Activated gamma-delta T cell treated with Interleukin-2 at 50 U/mL for 16 hours (primary cell): ENCODE measurements around the gene AGT.

Experiments
- DNase-seq: peaks from one replicate; pipeline ENCODE4 v3.0.0-alpha.2; 2020

Gene AGT

DNA sequence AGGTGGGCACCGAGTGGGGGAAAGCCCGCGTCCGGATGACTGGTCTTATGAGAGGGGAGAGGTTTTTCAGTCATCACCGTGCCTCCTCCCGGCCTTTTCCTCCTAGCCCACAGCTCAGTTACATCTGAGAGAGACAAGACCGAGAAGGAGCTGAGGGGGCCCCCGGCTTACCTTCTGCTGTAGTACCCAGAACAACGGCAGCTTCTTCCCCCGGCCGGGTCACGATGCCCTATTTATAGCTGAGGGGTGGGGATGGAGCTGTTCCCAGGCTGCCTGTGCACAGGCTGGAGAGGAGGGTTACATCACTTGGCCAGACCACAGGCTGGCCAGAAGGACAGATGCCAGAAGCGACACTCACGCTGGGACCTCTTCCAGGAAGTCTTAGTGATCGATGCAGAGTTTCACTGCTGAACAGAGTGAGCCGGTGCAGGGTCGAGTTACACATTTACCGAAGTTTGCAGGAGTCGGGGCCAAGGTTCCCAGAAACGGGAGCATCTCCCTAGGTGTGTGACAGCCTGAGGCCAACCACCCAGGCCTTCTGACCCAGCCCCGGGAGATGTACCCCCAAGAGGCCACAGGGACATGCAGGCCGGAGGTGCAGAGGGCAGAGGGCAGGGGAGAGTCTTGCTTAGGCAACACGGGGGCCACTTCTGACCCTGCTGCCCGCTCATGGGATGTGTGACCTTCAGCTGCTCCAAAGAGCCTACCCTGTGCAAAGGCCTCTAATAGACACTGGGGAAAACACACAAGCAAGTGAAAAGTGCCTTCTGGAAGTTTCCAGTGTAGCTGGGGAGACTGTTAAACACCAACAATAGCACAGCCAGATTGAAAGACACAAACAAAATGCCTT is at the start of gene AGT:
AGT (minus strand) TSS at position 208 of the 850 bp plus-strand sequence. CDS start 3,299 bp downstream, outside the sequence.
- no peak for DNase-seq

DNA sequence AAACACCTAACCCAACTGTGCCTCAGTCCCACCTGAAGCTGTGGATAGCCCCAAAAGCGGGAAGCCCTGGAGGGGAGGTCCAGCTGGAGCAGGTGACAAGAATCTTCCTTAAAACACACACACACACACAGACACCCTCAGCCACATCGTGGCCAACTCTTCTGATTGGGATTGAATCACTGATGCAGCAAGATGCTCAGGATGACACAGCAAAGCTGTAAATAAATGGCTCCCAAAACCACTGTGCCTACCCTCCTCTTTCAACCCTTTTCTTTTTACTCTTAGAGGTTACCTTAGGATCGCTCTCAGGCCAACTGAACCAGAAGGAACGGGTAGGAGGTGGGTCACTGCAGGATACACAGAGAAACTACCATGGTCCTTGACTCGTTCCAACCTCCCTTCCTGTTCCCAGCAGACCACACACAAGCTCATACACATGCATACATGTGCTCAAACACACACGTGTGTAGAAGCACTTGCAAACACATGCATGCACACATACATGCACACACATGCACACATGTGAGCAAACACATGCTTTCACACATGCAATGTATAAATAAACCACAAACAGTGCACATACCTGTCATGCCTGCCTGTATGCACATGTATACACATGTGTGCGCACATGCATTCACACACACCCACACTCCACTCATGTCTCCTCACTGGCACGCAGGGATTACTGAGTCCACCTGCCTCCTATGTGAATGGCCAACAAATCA is 47.7 kb upstream of the AGT start:
- no peak for DNase-seq

DNA sequence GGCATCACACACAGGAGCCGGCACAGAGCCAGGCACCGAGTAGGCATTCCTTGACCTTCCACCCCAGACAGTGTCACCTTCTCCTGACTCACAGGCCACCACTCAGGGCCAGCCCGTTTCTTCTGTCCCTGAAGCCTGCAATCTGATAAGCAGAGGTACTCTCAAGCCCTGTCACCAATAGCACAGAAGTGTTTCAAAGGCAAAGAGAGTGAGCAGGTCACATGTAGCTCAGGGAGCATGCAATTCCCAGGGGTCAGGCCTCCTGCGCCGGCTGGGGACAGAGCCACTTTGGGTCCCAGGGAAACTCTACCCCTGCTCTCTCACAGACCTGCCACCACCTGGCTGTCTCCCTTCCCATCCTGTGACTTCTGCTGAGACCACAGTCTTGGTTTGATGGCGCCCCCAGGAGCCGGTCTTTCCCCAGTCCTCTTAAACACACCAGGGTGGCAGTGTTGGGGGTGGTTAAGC is 46.5 kb upstream of the AGT start:
- no peak for DNase-seq

DNA sequence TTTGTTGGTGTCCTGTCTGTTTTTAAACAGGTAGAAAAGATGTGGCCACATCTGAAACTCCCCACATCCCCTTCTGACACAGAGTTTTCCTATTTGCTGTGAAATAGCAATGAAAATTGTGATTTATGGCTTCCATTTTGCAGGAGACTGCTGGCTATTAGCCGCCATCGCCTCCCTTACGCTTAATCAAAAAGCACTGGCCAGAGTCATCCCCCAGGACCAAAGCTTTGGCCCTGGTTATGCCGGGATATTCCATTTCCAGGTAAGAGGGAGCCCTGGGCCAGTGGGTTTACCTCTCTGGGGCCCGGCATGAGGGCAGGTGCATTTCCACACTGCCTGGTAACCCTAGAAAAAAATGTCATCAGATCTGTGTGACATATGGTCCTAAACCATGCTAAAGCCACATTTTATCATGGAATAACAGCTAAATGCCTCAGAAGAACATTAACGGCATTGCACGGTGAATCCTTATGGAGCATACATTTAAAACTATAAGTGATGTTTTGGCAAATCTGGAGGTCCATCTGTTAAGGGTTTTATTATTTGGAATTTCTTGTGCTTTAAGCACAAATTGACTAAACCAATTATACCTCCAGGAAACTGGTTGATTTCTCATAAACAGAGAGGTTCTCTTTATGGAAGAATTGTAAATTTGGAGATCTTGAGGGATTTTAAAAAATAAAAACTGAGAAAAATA is 45.6 kb upstream of the AGT start:
- no peak for DNase-seq

DNA sequence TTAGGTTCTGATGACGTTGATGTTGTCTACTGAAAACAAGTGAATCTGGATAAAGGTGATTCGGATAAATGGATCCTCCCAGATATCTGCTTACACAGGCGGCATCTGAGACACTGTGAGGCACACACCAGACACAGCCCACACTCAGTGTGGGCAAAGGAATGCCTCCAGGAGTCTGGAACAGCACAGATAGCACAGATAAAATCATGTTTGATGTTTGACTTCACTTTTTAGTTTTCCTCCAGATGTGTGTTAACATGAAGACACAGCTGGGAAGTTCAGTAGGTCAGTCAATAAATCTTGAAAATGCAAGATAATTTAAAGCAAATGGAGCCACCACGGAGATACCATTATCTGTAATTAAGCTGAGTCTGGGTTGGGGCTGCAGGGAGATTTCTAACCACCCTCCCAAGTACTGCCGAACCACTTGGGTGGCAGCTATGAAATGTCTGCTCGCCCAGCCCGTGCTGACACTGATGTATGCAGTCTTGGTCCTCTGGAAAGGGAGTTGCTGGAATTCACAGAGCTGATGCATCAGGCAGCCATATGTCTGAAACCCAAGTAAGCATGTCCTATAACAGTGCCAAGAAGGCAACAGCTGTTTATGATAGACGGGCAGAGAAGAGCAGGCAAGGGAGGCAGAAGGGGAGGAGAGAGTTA is 44.9 kb upstream of the AGT start:
- no peak for DNase-seq

DNA sequence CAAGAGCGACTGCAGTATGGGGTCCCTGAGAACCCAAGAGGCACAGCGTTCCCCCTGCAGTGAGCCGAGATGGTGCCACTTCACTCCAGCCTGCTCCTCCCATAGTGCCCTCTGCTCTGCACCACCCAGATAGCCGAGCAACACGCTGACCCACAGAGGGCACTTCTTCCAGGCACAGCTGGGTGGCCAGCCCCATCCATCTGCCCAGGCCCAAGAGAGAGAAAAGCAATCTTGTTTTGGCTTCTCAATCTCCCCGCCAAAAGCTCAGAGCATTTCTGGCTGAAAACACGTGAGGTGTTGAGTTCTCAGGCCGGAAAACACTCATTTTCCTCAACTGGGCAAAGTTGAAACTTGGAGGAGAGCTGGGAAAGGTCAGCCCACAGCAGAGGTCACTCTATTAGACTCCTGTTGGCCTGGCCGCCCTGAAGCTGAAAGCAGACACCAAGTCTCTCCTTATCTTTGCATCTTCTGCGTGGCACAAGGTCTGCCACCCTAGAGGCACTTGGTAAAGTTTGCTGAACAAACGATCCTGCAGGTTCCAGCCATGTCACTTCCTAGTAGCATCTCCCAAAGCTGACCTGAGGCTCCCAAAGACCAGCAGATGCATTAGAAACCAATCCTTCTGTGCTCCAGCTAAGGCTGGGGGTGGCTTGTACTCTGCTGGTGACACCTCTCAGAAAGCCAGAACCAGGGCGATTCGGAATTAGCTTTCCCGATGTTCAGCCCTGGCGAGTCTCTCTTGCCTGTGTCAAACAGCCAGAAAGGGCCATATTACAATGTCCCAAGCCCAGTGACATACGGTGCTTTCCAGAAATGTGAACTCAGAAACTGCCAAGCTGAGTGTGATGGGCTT is 44.2 kb upstream of the AGT start:
- DNase-seq = no peak

DNA sequence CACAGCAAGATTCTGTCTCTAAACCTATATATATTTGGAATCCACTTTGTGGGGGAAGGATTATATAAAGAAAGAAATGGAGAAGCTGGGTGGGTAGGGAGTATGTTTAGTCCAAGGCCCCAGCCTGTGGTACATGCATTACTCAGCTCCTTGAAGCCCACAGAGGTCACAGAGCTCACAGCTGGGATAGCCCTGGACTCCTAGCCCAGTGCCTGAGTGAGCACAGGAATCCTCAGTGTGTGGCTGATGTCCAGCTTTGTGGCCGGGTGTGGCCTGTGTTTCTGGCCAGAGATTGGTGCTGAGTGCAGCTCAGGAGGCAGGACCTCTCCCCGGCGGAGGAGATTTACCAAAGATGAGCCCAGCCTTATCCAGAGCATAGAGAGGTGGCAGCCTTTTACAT is 40.9 kb upstream of the AGT start:
- DNase-seq = no peak

DNA sequence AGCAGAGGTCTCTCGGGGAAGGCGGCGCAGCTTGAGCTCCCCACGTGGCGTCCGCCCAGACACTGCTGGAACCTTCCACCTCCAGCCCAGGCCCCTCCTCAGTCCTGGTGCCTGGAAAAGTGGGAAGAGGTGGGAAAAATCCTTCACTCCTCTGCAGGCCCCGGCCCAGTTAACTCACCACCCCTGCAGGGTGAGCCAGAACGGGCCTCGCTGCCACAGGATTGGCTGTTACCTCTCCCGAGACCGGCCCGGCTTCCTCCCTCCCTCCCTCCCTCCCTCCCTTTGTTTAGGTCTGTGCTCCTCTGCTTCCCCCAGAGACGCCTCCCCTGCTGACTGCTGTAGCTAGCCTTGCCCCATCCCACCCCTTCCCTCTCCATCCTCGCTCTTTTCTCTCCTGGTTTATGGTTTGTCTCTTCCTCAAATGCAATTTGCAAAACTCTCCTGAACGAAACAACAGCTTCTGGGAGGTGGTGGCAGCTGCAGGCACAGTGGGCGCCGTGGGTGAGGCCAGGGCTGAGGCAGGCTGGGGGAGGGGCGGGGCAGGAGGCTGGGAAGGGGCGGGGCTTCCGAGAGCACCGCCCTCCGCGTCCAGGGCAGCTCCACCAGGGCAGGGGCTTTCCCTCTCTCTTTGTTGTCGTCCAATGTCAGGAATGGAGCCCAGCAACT is 39.8 kb upstream of the AGT start:
- DNase-seq = no peak

DNA sequence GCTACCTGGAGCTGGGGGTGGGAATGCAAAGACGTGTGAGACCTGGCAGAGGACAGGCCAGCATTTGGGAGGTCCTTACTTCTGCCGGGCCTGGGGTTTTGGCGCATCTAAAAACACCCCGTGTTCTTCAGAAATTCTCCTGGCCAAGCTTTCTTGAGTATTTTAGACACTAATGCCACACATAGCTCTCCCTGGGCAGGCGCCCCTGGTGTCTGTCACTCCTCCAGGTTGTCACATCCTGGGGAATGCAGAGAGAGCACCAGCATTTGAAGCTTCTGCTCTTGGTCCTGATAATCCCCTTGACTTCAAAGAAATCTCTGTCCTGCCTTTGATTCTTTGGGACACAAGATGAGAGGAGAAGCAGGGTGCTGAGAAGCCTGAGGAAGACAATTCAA is 39.3 kb upstream of the AGT start:
- DNase-seq = no peak

DNA sequence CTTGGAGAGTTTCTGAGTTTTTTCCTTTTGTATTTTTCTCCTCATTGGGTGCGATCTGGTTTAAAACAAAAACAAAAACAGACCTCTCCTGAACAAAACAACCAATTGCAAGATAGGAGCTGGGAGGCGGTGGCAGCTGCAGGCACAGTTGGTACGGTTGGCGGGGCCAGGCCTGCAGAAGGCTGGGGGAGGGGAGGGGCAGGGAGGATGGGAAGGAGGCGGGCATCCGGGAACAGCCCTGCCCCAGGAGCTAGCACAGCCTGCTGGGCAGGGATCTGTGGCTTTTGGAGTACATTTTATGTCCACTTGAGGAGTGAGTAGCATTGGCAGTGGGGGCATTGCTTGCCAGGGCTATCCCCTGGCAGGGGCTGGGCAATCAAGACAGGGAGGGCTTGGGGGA is 38.5 kb upstream of the AGT start:
- DNase-seq = no peak

DNA sequence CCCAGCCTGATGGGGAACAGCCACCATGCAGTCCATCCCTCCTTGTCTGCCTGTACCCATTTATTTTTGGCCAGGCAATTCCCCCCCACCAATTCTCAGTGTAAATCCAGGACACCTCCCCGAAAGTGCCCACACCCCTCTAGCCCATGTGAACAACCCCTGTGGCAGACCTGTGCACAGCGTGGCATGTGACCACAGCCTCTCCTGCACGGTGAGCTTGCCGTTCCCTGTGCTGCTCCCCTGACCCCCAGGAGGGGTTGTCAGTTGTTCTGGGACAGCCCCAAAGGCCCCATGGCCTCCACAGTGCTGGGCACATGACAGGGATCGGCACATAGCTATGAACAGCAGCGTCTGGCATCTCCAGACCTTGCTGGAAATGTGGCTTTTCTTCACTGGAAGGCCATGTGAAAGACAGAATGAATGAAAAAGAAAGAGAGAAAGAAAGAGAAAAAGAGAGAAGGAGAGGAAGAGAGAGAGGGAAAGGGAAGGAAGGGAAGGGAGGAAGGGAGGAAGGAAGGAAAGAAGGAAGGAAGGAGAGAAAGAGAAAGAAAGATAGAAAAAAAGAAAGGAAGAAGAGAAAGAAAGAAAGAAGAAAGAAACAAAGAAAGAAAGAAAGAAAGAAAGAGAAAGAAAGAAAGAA is 37.2 kb upstream of the AGT start:
- DNase-seq = no peak

DNA sequence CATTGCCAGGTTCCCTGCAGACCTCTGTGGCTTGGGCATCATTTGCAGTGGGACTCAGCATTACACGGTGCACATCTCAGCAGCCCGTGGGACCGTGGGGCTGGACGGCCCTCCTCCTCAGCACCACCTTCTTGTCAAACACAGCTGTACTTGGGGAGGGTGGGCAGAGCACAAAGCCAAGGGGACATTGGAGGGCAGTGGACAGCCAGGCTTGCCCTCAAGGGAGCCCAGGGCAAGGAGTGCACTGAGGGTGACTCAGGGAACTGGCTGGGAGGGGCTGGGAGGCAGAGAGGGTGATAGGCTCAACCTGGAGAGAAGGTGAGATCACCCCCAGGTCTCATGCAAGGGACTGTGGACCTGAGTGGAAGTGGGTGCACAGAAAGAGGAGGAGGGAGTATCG is 36.7 kb upstream of the AGT start:
- no peak for DNase-seq

DNA sequence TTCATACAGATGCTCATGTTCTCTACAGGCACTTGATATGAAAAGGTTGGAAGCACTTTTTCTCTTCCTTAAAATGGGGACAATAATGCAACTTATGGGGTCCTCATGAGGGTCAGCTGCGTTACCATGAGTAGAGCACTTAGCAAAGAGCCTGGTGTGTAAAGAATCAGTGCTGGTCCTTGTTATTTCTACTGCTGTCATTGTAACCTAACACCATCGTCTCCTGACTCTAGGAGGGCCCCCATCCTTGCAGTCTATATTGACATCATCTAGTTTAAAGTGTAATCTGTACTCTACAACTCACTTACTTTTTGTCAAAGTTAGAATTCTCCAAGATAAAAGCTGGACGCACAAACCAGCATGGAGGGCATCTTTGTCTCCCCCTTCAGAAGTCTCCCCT is 35.7 kb upstream of the AGT start:
- no peak for DNase-seq

DNA sequence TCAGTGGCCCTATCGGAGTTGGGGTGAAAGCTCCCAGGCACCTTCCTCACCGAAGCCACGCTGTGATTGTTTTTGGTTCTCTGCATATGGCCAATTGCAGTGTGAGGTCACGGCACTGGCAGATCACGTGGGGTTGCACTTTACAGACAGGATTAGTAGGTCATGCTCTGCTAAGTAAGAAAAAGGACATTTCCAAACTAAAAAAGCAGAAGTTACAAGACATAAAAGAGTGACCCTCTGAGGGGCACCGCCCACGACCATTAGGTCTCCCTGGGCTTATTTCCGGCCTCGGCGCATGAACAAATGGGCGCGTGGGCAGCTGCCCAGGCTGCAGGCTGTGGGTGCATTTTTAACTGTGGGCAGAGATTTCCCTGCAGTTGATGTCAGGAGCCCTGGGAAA is 35.2 kb upstream of the AGT start:
- DNase-seq = no peak

DNA sequence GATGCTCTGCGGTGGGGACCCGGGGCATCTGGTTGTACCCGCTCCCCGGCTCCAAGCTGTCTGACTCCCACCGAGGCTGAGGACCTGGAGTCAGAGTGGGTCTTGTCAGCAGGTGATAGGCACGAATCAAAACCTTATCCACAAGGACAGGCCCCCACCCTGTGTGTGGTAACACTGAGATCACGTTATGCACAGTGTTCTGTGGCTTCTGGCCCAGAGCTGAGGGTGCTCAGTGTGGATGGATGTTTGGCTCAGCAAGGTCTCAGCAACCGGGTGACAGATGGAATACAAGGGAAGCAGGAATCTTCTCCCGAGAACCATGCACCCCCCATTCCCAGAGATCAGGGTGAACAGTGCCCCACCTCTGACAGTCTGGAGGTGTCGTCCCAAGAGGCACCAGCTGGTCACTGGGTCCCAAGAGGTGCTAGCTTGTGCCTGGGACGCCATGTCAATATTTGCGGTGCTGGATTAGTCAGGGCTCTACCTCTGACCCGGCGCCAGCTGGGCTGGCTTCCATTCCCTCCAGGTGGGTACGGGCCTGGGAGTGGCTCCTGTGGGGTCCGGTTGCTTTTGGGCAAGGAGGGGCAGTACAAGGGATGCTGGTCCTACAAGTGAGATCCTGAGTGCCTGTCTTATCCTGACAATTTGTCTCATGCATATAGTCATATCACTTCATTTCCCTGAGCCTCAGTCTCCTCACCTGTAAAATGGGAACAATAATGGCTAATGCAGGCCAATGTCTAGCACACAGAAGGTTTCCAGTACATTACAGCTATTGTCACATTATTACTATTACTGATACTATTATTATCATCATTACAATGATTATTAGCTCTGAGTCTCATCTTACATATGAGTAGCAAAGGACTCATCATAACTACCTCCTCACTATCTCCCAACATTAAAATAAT is 34.2 kb upstream of the AGT start:
- no peak for DNase-seq

DNA sequence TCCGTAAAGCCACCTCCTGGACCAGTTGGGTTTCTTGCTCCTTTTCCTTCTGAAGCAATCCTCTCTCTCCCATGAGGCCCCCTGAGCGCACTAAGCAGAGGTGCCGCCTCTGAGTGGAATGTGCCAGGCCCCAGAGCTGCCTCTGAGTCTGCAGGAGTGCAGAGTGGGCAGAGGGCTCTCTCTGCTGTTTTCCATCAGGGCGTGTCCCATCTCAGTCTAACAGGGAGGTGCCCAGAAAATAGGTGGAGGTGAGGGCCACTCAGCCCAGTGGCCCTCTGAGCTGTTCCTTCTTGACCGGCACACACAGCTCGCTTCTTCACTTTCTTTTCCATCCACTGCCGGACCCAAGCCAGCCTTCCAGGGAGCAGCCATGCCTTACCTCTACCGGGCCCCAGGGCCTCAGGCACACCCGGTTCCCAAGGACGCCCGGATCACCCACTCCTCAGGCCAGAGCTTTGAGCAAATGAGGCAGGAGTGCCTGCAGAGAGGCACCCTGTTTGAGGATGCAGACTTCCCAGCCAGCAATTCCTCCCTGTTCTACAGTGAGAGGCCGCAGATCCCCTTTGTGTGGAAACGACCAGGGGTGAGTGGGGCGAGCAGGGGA is 33.3 kb upstream of the AGT start, which contains the start of gene CAPN9:
CAPN9 (plus strand) TSS at position 262 of the 604 bp plus-strand sequence; CDS start at position 371, 109 bp downstream.
- no peak for DNase-seq

DNA sequence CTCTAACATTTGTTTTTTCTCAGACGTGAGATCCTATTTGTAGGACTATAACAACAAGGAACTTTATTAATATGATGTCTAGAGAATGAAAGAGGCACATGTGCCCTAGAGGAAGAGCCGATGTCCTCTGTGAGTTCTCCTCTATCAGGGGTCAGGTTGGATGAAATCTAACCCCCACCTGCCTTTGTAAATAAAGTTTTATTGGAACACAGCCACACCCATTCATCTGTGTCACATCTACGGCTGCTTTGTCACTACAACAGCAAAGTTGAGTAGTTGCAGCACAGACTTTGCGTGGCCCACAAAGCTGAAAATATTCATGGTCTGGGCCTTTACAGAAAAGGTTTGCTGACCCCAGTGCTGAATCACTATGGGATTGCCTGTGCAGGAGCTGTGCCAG is 32.7 kb upstream of the AGT start:
- DNase-seq = no peak

DNA sequence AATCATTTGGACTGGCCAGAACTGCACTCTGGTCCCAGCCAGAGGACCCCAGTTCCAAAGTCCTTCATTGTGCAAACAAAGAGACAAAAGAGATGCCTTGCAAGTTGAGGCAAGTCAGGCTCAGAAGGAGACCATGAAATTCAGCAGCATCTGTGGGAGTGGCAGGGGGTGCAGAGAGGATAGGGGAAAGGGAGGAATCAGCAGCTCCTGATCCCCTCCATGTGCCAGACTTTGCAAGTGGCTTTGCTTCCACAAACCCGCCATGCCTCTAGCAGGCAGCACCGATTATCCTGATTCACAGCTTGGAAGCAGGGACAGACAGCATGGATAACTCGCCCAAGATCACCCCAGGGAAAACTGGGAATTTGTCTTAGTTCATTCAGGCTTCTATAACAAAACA is 31.1 kb upstream of the AGT start:
- DNase-seq = no peak

DNA sequence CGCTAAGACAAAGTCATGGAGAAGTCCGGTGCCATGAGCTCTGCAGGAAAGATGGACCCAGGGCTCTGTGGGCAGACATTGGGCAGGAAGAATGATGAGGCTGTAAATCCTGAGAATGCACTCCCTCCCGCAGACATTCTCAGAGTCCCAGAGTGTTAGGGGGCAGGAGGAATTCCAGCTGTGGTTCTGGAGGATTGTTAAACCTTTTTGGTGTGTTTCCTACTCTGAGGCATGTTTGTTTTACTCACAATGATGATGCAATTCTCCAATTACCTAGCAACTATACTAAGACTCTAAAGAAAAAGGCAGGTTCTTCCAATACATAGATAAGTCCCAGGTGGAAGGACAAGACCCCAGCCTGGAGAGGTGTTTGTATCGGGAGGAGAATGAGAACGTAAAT is 30.5 kb upstream of the AGT start:
- DNase-seq = no peak
